Measurements from ENCODE around the gene SYCP2L.

SYCP2L gene

DNA sequence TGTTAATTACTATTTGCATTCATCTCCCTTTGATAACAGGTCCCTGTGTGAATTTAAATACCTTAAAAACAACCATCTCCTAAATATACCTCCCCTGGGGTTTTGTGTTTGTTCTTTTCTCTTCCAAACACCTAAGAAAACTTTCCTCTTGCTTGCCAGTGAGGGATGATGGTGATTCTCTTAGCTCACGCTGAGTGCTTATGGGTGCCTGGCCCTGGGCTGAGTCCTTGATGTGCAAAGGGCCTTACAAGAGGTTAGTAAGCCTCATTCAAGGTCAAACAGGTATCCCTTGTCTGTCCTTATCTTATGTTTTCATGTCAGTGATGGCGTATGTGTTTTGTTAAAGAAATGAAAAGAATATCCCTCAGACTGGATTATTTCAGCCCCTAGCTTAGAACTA, 76.3 kb downstream of the SYCP2L start:
- H3K27ac ChIP-seq (replicated peaks) = no peak overlapping the region
- no peak for DNase-seq (ENCODE audit: low read depth in 1 of 2, low spot score in 1 of 2)
- H3K27me3 ChIP-seq (ENCODE audit: insufficient read depth, poor library complexity, severe bottlenecking) = no peaks in the 10 kb centered on the region
- H3K4me3 ChIP-seq (replicated peaks; ENCODE audit: insufficient read depth, low read length) = no peak overlapping the region
- TF ChIP-seq SPI1 (IDR thresholded peaks at IDR 0.05; ENCODE audit: borderline replicate concordance, low read depth) (no peak), GABPA (IDR thresholded peaks at IDR 0.05; ENCODE audit: low read depth) (no peak), CTCF (IDR thresholded peaks at IDR 0.05; ENCODE audit: insufficient read depth, low read length) (no peak)
- TF ChIP-seq, protein P1, sequence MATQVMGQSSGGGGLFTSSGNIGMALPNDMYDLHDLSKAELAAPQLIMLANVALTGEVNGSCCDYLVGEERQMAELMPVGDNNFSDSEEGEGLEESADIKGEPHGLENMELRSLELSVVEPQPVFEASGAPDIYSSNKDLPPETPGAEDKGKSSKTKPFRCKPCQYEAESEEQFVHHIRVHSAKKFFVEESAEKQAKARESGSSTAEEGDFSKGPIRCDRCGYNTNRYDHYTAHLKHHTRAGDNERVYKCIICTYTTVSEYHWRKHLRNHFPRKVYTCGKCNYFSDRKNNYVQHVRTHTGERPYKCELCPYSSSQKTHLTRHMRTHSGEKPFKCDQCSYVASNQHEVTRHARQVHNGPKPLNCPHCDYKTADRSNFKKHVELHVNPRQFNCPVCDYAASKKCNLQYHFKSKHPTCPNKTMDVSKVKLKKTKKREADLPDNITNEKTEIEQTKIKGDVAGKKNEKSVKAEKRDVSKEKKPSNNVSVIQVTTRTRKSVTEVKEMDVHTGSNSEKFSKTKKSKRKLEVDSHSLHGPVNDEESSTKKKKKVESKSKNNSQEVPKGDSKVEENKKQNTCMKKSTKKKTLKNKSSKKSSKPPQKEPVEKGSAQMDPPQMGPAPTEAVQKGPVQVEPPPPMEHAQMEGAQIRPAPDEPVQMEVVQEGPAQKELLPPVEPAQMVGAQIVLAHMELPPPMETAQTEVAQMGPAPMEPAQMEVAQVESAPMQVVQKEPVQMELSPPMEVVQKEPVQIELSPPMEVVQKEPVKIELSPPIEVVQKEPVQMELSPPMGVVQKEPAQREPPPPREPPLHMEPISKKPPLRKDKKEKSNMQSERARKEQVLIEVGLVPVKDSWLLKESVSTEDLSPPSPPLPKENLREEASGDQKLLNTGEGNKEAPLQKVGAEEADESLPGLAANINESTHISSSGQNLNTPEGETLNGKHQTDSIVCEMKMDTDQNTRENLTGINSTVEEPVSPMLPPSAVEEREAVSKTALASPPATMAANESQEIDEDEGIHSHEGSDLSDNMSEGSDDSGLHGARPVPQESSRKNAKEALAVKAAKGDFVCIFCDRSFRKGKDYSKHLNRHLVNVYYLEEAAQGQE (IDR thresholded peaks at IDR 0.05; ENCODE audit: insufficient replicate concordance, low read depth) = no peak

DNA sequence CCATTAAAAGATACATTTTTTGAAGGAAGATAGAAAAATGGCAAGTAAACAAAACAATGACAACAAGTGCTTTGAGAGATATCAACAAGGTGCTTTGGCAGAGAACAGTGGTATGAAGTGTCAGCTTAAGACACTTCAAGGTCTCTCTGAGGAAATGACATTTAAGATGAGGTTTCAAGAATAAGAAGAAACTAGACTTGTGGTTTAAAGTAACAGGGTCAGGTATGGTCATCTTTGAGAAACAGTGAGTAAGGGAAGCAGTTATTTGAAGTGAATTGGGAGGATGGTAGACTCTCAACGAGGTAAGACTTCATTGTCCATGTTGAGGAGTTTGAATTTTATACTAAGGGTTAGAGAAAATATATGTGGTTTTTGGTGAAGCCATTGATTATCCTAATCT, 77.8 kb downstream of the SYCP2L start:
- no peaks in the 10 kb centered on the region for H3K27me3 ChIP-seq (ENCODE audit: insufficient read depth, poor library complexity, severe bottlenecking)
- DNase-seq (ENCODE audit: low read depth in 1 of 2, low spot score in 1 of 2) = no peak

DNA sequence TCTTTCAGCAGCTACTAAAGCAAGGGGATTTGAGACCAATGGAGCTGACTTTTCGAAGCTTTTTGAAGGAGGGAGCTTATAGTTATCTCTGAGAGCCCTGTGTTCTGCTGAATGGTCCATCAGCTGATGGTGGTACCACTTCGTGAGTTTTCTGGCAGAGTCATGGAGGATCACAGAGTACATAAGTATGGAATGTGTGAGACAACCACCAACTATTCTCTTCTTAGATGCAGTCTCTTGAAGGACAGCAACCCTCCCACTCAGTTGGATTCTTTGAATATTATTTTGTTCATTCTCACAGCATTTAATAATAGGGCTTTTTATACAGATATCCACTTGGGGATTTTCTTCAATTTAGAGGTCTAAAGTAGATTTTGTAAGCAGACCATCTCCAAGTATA, 81.9 kb downstream of the SYCP2L start:
- H3K27ac ChIP-seq (replicated peaks) = no peak overlapping the region
- DNase-seq (ENCODE audit: low read depth in 1 of 2, low spot score in 1 of 2) = no peak
- no peak overlapping the region for H3K4me3 ChIP-seq (replicated peaks; ENCODE audit: insufficient read depth, low read length)
- no peaks in the 10 kb centered on the region for H3K27me3 ChIP-seq (ENCODE audit: insufficient read depth, poor library complexity, severe bottlenecking)
- TF ChIP-seq SPI1 (IDR thresholded peaks at IDR 0.05; ENCODE audit: borderline replicate concordance, low read depth) (no peak), POLR2AphosphoS5 (IDR thresholded peaks at IDR 0.05; ENCODE audit: low read depth) (no peak), GABPA (IDR thresholded peaks at IDR 0.05; ENCODE audit: low read depth) (no peak), CTCF (IDR thresholded peaks at IDR 0.05; ENCODE audit: insufficient read depth, low read length) (no peak)
- TF ChIP-seq, protein P1 (IDR thresholded peaks at IDR 0.05; ENCODE audit: insufficient replicate concordance, low read depth) = no peak

More for the DNA sequence above, 77.8 kb downstream of the SYCP2L start:
- Histone ChIP-seq H3K27ac (replicated peaks) (no peak overlapping the region), H3K4me3 (replicated peaks; ENCODE audit: insufficient read depth, low read length) (no peak overlapping the region)
- TF ChIP-seq SPI1 (IDR thresholded peaks at IDR 0.05; ENCODE audit: borderline replicate concordance, low read depth) (no peak), CTCF (IDR thresholded peaks at IDR 0.05; ENCODE audit: insufficient read depth, low read length) (no peak), GABPA (IDR thresholded peaks at IDR 0.05; ENCODE audit: low read depth) (no peak), POLR2AphosphoS5 (IDR thresholded peaks at IDR 0.05; ENCODE audit: low read depth) (no peak)
- TF ChIP-seq, protein P1 (IDR thresholded peaks at IDR 0.05; ENCODE audit: insufficient replicate concordance, low read depth) = no peak
